HG02678 (cell line): ENCODE data around the gene SAMD8.
A peak's percentile ranks its signal among the peaks of the same experiment; 100 is the strongest.
"Not testable (repeated sequence)": the region's sequence is repeated elsewhere in the genome, so short reads cannot be mapped to it uniquely, and the experiment has no call there.

Experiments used
- ATAC-seq: cut with Tn5 transposase; IDR thresholded peaks from one replicate; pipeline ENCODE4 v1.9.1; 2021; ENCODE audit warnings: mild to moderate bottlenecking, moderate library complexity; ENCODE audit not compliant: unreplicated experiment

Gene SAMD8

GRCh38 chr10:75106891-75107290 lies 4.6 kb upstream of the SAMD8 start:
- ATAC-seq: not testable (repeated sequence)

- no peak for ATAC-seq
Observed at GRCh38 chr10:75107756-75108683, 3.4 kb upstream of the SAMD8 start.

GRCh38 chr10:75108684-75109458 lies 2.6 kb upstream of the SAMD8 start:
- no peak for ATAC-seq

- no peak for ATAC-seq
Observed at GRCh38 chr10:75109459-75109778, 2.0 kb upstream of the SAMD8 start.

GRCh38 chr10:75110006-75110632 lies 1.3 kb upstream of the SAMD8 start:
- no peak for ATAC-seq

- peak; percentile 29 for ATAC-seq
Observed at GRCh38 chr10:75111907-75112679, 637 bp downstream of the SAMD8 start.

- no peak for ATAC-seq
Observed at GRCh38 chr10:75115137-75115536, 3.7 kb downstream of the SAMD8 start.

GRCh38 chr10:75116941-75117775 lies 5.7 kb downstream of the SAMD8 start:
- not testable (repeated sequence) for ATAC-seq

GRCh38 chr10:75117995-75118394 lies 6.5 kb downstream of the SAMD8 start:
- no peak for ATAC-seq

GRCh38 chr10:75119444-75120066 lies 8.1 kb downstream of the SAMD8 start:
- not testable (repeated sequence) for ATAC-seq

GRCh38 chr10:75121322-75121721 lies 9.9 kb downstream of the SAMD8 start:
- ATAC-seq: no peak

- ATAC-seq: no peak
Observed at GRCh38 chr10:75122505-75122904, 11.0 kb downstream of the SAMD8 start.

- no peak for ATAC-seq
Observed at GRCh38 chr10:75123088-75123682, 11.7 kb downstream of the SAMD8 start.

- no peak for ATAC-seq
Observed at GRCh38 chr10:75126277-75126676, 14.8 kb downstream of the SAMD8 start.

GRCh38 chr10:75127471-75127870 lies 16.0 kb downstream of the SAMD8 start:
- no peak for ATAC-seq

- ATAC-seq: not testable (repeated sequence)
Observed at GRCh38 chr10:75128985-75129384, 17.5 kb downstream of the SAMD8 start.

- ATAC-seq: no peak
Observed at GRCh38 chr10:75129537-75129936, 18.1 kb downstream of the SAMD8 start.

GRCh38 chr10:75133701-75134100 lies 22.2 kb downstream of the SAMD8 start:
- not testable (repeated sequence) for ATAC-seq

GRCh38 chr10:75136346-75136745 lies 24.9 kb downstream of the SAMD8 start:
- no peak for ATAC-seq
